ENCODE data around the gene CYP2U1.
"Not testable (repeated sequence)": the region's sequence is repeated elsewhere in the genome, so short reads cannot be mapped to it uniquely, and the experiment has no call there.

CYP2U1 gene

DNA sequence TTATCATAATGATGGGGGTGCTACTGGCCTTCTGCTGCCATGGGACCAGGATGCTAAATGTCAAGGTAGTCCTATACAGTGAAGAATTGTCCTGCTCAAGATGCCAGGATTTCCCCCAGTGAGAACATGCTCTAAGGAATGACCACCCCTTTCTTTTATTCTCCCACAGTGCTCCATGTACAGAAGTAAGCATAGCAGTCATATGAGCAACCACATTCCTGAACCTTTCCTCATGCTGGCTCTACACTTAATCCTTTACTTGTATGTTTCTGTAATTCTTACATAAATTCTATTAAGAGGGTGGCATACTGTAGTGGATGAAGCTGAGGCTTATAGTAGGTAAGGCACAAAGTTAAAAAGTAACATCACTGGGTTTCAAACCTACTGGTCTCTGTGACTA lies 20.2 kb downstream of the CYP2U1 start:
- Histone ChIP-seq H3K9ac (ENCODE audit: low read depth, low read length) (no peak overlapping the region), H3K36me3 (ENCODE audit: control insufficient read depth, insufficient read depth, low read length) (peaks cover 29% of the 10 kb centered on the region), H3K27ac (ENCODE audit: low read depth, low read length) (no peak overlapping the region), H3K4me1 (ENCODE audit: control insufficient read depth, insufficient read depth, low read length) (no peaks in the 10 kb centered on the region), H3K27me3 (ENCODE audit: control insufficient read depth, insufficient read depth, low read length) (no peaks in the 10 kb centered on the region), H3K4me3 (ENCODE audit: low read depth, low read length) (no peak overlapping the region), H3K9me3 (ENCODE audit: control insufficient read depth, insufficient read depth, low read length) (peaks cover 10% of the 10 kb centered on the region; the same call in 1 of the 2 replicates)

DNA sequence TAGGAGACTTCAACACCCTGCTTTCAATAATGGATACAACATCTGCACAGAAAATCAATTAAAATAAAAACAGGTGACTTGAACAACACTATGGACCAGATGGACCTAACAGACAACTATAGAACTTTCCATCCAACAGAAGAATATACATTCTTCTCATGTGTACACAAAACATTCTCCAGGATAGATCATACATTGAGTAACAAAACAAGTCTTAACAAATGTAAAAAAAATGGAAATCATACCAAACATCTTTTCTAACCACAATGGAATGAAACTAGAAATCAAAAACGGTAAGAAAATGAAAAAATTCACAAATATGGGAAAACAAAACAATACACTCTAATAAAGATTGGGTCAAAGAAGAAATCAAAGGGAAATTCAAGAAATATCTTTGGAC lies 24.7 kb downstream of the CYP2U1 start:
- no peak overlapping the region for H3K9ac ChIP-seq (ENCODE audit: low read depth, low read length)
- peaks cover 13% of the 10 kb centered on the region; the same call in 1 of the 2 replicates for H3K9me3 ChIP-seq (ENCODE audit: control insufficient read depth, insufficient read depth, low read length)
- H3K4me3 ChIP-seq (ENCODE audit: low read depth, low read length): no peak overlapping the region
- no peaks in the 10 kb centered on the region for H3K4me1 ChIP-seq (ENCODE audit: control insufficient read depth, insufficient read depth, low read length)
- H3K27ac ChIP-seq (ENCODE audit: low read depth, low read length): no peak overlapping the region
- H3K36me3 ChIP-seq (ENCODE audit: control insufficient read depth, insufficient read depth, low read length): peaks cover 4% of the 10 kb centered on the region; the same call in 1 of the 2 replicates
- H3K27me3 ChIP-seq (ENCODE audit: control insufficient read depth, insufficient read depth, low read length): no peaks in the 10 kb centered on the region

DNA sequence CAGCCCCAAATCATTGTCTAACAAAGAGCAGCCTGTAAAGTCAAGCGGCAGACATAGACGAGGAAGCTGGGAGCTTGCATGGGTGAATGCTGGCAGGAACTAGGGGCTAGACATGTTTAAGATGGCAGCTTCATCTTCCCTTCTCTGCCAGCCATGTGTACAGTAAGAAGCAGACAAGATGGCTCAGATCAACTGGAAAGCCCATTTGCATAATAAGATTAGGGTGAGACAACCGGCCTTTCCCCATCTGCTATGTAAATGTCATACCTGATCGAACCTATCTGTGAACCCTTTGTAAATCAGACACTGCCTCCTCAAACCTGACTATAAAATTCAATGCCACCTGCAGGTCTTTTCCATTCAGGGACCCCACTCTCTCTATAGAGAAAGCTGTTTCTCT lies 35.6 kb downstream of the CYP2U1 start:
- Histone ChIP-seq H3K9me3 (ENCODE audit: control insufficient read depth, insufficient read depth, low read length) (no peaks in the 10 kb centered on the region), H3K4me1 (ENCODE audit: control insufficient read depth, insufficient read depth, low read length) (no peaks in the 10 kb centered on the region), H3K36me3 (ENCODE audit: control insufficient read depth, insufficient read depth, low read length) (no peaks in the 10 kb centered on the region), H3K27ac (ENCODE audit: low read depth, low read length) (no peak overlapping the region), H3K9ac (ENCODE audit: low read depth, low read length) (no peak overlapping the region), H3K27me3 (ENCODE audit: control insufficient read depth, insufficient read depth, low read length) (no peaks in the 10 kb centered on the region), H3K4me3 (ENCODE audit: low read depth, low read length) (no peak overlapping the region)

DNA sequence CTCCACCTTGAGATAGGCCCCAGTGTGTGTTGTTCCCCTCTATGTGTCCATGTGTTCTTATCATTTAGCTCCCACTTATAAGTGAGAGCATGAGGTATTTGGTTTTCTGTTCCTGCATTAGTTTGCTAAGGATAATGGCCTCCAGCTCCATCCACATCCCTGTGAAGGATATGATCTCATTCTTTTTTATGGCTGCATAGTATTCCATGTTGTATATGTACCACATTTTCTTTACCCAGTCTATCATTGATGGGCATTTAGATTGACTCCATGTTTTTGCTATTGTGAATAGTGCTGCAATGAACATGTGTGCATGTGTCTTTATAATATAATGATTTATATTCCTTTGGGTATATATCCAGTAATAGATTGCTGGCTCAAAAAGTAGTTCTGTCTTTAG lies 36.2 kb downstream of the CYP2U1 start:
- H3K27me3 ChIP-seq (ENCODE audit: control insufficient read depth, insufficient read depth, low read length); H3K27ac ChIP-seq (ENCODE audit: low read depth, low read length); H3K4me1 ChIP-seq (ENCODE audit: control insufficient read depth, insufficient read depth, low read length): not testable (repeated sequence)

DNA sequence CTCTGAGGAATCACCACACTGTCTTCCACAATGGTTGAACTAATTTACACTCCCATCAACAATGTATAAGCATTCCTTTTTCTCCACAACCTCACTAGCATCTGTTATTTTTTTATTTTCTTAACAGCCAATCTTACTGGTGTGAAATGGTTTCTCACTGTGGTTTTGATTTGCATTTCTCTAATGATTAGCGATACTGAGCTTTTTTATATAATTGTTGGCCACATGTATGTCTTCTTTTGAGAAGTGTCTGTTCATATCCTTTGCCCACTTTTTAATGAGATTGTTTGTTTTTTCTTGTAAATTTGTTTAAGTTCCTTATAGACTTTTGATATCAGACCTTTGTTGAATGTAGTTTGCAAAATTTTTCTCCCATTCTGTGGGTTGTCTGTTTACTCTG lies 36.6 kb downstream of the CYP2U1 start:
- H3K36me3 ChIP-seq (ENCODE audit: control insufficient read depth, insufficient read depth, low read length); H3K9me3 ChIP-seq (ENCODE audit: control insufficient read depth, insufficient read depth, low read length); H3K27me3 ChIP-seq (ENCODE audit: control insufficient read depth, insufficient read depth, low read length); H3K4me1 ChIP-seq (ENCODE audit: control insufficient read depth, insufficient read depth, low read length); H3K4me3 ChIP-seq (ENCODE audit: low read depth, low read length); H3K27ac ChIP-seq (ENCODE audit: low read depth, low read length); H3K9ac ChIP-seq (ENCODE audit: low read depth, low read length): not testable (repeated sequence)

More for the DNA sequence above, 36.2 kb downstream of the CYP2U1 start:
- H3K4me3 ChIP-seq (ENCODE audit: low read depth, low read length); H3K36me3 ChIP-seq (ENCODE audit: control insufficient read depth, insufficient read depth, low read length); H3K9me3 ChIP-seq (ENCODE audit: control insufficient read depth, insufficient read depth, low read length); H3K9ac ChIP-seq (ENCODE audit: low read depth, low read length): not testable (repeated sequence)

DNA sequence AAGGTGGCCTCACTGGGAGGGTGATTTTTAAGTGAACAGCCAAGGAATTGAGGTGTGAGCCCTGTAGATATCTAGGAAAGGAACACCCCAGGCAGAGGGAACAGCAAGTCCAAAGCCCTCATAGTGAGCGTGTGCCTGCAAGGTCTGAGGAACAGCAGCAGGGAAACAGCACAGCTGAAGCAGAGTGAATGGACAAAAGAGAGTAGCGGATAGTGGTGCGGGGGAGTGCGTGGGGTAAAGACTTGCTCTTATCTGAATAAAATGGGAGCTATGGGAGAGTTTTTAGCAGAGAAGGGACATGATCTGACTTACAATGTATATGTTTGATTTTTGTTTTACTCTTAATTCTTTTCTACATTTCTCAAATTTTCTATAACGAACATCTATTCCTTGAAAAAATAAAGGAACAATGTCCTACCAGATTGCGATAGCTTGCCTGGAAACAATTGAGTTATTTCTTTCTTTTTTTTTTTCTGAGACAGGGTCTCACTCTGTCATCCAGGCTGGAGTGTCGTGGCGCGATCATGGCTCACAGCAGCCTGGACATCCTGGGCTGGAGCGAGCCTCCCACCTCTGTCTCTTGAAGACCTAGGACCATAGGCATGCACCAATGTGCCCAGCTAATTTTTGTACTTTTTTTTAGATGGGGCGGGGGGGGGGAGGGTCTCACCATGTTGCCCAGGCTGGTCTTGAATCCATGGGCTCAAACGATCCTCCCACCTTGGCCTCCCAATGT lies 38.9 kb downstream of the CYP2U1 start:
- Histone ChIP-seq H3K27ac (ENCODE audit: low read depth, low read length) (no peak overlapping the region), H3K36me3 (ENCODE audit: control insufficient read depth, insufficient read depth, low read length) (no peaks in the 10 kb centered on the region), H3K9ac (ENCODE audit: low read depth, low read length) (no peak overlapping the region), H3K27me3 (ENCODE audit: control insufficient read depth, insufficient read depth, low read length) (no peaks in the 10 kb centered on the region), H3K9me3 (ENCODE audit: control insufficient read depth, insufficient read depth, low read length) (no peaks in the 10 kb centered on the region), H3K4me1 (ENCODE audit: control insufficient read depth, insufficient read depth, low read length) (no peaks in the 10 kb centered on the region), H3K4me3 (ENCODE audit: low read depth, low read length) (no peak overlapping the region)

DNA sequence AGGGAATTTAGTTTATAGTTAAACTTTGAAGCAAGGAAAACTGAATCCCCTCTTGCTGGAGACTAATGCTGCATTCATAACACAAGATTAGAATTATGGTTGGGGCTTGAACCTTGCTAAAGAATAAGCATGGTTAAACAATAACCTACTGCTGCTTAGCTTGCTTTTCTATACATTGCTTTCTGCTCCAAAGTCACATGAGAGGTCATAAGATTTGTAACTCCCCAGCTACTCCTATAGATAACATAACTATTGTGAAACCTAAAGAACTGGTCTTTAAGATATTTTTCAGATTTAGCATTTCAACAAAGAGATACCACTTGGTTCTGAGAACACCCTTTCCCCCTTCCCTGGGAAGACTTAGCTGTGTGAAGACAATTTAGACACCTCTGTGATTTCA lies 41.3 kb downstream of the CYP2U1 start:
- no peak overlapping the region for H3K27ac ChIP-seq (ENCODE audit: low read depth, low read length)
- no peaks in the 10 kb centered on the region for H3K36me3 ChIP-seq (ENCODE audit: control insufficient read depth, insufficient read depth, low read length)
- H3K27me3 ChIP-seq (ENCODE audit: control insufficient read depth, insufficient read depth, low read length): no peaks in the 10 kb centered on the region
- H3K9ac ChIP-seq (ENCODE audit: low read depth, low read length): no peak overlapping the region
- H3K4me3 ChIP-seq (ENCODE audit: low read depth, low read length): no peak overlapping the region
- no peaks in the 10 kb centered on the region for H3K9me3 ChIP-seq (ENCODE audit: control insufficient read depth, insufficient read depth, low read length)
- H3K4me1 ChIP-seq (ENCODE audit: control insufficient read depth, insufficient read depth, low read length): no peaks in the 10 kb centered on the region

DNA sequence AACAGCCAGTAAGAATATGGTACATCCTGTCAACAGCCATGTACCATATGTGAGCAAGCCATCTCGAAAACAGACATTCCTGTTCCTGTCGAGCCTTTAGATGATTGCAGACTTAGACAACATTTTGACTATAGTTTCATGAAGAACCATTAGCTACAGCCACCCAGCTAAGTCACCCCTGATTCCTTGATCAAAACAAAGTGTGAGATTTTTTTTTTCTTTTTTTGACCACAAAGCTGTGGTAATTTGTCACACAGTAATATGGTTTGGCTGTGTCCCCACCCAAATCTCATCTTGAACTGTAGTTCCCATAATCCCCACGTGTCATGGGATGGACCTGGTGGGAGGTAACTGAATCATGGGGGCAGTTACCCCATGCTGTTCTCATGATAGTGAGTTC lies 43.2 kb downstream of the CYP2U1 start:
- Histone ChIP-seq H3K4me1 (ENCODE audit: control insufficient read depth, insufficient read depth, low read length) (no peaks in the 10 kb centered on the region), H3K4me3 (ENCODE audit: low read depth, low read length) (no peak overlapping the region), H3K27ac (ENCODE audit: low read depth, low read length) (no peak overlapping the region), H3K9me3 (ENCODE audit: control insufficient read depth, insufficient read depth, low read length) (no peaks in the 10 kb centered on the region), H3K36me3 (ENCODE audit: control insufficient read depth, insufficient read depth, low read length) (no peaks in the 10 kb centered on the region), H3K27me3 (ENCODE audit: control insufficient read depth, insufficient read depth, low read length) (no peaks in the 10 kb centered on the region), H3K9ac (ENCODE audit: low read depth, low read length) (no peak overlapping the region)

DNA sequence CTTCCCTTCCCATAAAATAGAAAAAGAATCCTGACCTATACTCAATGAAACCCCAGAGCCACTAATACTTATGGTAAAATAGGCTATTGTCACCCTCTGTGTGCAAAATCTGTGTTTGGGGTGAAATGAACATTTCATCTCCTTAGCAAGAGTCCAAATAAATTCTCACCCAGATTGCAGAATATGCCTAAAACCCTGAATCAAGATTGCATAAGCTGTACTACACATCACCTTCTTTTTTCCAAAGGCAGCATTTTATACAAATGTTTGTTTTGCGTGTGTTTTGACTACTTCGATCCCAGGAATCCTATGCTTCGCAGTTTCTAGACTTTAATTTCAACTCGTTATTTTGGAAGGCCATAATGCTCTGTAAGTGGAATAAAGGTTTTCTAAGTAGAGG lies 46.1 kb downstream of the CYP2U1 start:
- Histone ChIP-seq H3K4me1 (ENCODE audit: control insufficient read depth, insufficient read depth, low read length) (no peaks in the 10 kb centered on the region), H3K9ac (ENCODE audit: low read depth, low read length) (no peak overlapping the region), H3K4me3 (ENCODE audit: low read depth, low read length) (no peak overlapping the region), H3K9me3 (ENCODE audit: control insufficient read depth, insufficient read depth, low read length) (no peaks in the 10 kb centered on the region), H3K27me3 (ENCODE audit: control insufficient read depth, insufficient read depth, low read length) (no peaks in the 10 kb centered on the region), H3K36me3 (ENCODE audit: control insufficient read depth, insufficient read depth, low read length) (no peaks in the 10 kb centered on the region), H3K27ac (ENCODE audit: low read depth, low read length) (no peak overlapping the region)

DNA sequence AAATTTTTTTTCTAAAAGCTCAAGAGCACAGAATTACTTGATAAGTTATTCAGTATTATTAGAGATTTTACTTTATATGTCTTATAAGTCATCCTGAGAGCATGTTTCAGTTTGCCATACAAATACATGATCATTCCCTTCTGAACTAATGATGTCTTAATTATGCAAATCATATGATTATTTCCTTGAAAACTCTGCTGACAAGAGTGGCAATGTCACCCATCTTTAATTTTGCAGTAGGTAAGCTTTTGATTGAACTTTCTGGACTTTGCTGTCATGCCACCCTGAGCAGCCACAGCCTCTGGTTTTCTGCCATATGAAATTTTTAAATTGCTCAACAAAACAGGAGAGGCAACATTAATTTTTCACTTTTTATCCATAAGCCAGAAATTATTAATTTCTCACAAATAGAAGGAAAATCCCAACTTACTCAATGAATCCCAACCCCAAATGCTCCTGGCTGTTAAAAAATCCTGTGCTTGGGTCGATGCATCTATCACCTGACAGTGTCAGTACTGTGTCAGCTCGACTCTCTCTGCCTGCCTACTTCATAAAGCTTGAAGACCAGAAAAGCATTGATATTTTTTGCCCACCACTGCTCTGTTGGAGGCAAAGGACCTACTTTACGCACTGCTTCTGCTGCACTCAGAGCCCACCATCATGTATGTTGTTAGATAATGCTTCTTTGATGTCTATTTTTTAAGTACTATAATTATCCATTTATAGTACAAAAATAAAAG lies 46.8 kb downstream of the CYP2U1 start:
- no peak overlapping the region for H3K9ac ChIP-seq (ENCODE audit: low read depth, low read length)
- no peak overlapping the region for H3K27ac ChIP-seq (ENCODE audit: low read depth, low read length)
- H3K9me3 ChIP-seq (ENCODE audit: control insufficient read depth, insufficient read depth, low read length): no peaks in the 10 kb centered on the region
- H3K36me3 ChIP-seq (ENCODE audit: control insufficient read depth, insufficient read depth, low read length): no peaks in the 10 kb centered on the region
- no peaks in the 10 kb centered on the region for H3K27me3 ChIP-seq (ENCODE audit: control insufficient read depth, insufficient read depth, low read length)
- no peaks in the 10 kb centered on the region for H3K4me1 ChIP-seq (ENCODE audit: control insufficient read depth, insufficient read depth, low read length)
- H3K4me3 ChIP-seq (ENCODE audit: low read depth, low read length): no peak overlapping the region

DNA sequence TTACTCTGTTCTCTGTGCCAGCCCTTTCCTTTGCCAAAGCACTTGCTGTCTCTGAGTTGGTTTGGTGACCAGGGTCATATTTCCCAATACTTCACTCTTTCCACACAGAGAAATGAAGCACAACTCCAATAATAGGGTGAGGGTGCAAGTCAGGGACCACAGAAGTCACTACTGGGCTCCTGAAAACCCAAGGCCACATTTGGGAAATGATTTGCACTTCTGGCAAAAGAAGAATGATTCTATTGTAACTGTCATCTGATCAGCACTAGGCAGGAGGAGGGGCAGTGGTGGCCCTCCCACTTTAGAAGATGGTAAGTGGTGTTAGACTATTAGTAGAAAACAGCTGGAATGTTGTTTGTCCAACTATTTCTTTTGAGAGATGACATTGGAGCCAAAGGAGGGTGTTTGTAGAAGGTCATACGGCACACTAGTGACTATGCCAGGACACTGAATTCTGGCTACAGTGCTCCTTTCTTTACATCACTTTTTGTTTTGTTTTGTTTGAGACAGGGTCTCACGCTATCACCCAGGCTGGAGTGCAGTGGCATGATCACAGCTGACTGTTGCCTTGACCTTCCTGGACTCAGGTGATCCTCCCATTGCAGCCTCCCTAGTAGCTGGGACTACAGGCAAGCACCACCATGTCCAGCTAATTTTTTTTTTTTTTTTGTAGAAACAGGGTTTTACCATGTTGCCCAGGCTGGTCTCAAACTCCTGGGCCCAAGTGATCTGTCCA lies 47.5 kb downstream of the CYP2U1 start:
- H3K9me3 ChIP-seq (ENCODE audit: control insufficient read depth, insufficient read depth, low read length): no peaks in the 10 kb centered on the region
- H3K27me3 ChIP-seq (ENCODE audit: control insufficient read depth, insufficient read depth, low read length): no peaks in the 10 kb centered on the region

More for the DNA sequence above, 47.5 kb downstream of the CYP2U1 start:
- H3K4me3 ChIP-seq (ENCODE audit: low read depth, low read length): no peak overlapping the region
- no peak overlapping the region for H3K9ac ChIP-seq (ENCODE audit: low read depth, low read length)
- H3K27ac ChIP-seq (ENCODE audit: low read depth, low read length): no peak overlapping the region
- no peaks in the 10 kb centered on the region for H3K36me3 ChIP-seq (ENCODE audit: control insufficient read depth, insufficient read depth, low read length)
- H3K4me1 ChIP-seq (ENCODE audit: control insufficient read depth, insufficient read depth, low read length): no peaks in the 10 kb centered on the region
